Left forelimb (tissue), 1 donor: ENCODE data around the gene GRPEL2.

Experiments used
- DNase-seq: peaks from one replicate; pipeline ENCODE4 v3.0.0-alpha.2; 2018; ENCODE audit warnings: low spot score

Gene GRPEL2

DNA sequence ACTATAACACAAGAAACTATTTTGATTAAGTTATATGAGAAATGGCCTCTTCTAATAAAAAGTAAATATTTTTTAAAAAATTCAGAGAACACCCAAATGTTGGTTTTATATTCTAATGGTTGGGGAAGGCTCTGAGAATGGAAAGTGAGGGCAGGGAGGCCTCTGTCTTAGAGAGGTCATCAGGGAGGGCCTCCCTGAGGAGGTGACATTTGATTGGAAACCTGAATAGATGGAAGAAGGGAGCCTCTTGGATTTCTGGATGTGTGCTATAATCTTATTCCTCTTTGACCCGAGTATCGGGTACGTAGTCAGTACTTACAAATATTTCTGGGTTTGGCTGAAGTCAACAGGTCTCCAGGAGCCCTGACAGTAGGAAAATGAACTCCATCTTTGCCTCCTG, 26.1 kb upstream of the GRPEL2 start:
- no peak for DNase-seq

DNA sequence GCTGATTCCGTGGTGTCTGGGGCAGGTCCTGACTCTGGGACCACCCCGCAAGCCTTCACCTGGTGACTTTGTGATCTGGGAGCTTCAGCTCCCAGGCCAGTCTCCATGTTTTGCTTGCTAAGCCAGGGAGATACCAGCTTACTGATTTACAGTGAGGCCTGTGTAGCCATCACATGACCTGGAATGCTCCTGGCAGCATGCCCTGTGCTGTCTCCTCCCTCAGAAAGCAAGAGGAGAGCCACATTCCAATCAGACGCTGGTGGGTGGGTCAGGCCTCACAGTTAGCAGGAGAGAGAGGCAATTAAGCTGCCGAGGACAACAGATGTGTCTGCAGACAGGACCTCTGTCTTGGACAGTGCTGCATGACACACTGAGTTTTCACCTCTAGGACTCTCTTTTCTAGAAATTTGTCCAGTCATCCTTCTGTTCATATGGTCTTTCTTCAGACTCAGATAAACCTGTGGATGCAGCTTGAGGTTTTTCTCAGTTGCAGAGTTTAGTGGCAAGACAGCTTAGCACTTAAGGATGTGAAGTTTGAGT, 24.4 kb upstream of the GRPEL2 start:
- peak; percentile 80 for DNase-seq

DNA sequence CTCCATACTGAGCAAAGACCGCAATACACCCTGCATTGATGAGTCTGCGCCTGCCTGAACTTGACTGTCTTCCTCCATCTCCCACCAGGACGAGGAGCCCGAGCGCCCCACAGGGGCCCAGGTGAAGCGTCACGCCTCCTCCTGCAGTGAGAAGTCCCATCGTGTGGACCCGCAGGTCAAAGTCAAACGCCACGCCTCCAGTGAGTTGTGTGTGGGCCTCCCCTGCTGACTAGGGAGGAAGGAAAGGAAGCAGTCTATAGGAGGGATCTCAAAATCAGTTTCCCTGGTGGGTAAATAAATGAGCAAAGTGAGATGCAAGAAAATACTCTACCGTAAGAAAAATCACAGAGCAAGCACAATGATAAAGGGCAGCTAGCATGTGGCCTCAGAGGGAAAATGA, 22.8 kb upstream of the GRPEL2 start:
- no peak for DNase-seq

DNA sequence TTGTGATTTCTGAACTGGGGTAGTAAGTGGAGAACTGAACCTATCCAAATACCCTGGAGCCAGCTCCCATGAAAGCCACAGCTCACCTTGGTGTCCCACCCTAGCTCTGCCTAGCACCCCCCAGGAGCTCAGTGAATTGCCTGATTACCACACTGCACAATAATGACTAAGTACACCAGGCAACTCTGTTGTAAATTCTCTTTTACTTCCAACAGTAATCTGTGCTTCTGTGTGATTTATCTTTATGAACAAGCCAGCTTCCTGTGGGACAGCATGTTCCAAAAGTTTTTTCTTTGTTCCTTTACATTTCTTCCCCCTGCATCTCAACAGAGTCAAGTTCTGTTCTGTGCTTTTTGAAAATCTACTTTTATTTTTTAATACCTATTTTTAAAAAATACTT, 22.1 kb upstream of the GRPEL2 start:
- DNase-seq = no peak

DNA sequence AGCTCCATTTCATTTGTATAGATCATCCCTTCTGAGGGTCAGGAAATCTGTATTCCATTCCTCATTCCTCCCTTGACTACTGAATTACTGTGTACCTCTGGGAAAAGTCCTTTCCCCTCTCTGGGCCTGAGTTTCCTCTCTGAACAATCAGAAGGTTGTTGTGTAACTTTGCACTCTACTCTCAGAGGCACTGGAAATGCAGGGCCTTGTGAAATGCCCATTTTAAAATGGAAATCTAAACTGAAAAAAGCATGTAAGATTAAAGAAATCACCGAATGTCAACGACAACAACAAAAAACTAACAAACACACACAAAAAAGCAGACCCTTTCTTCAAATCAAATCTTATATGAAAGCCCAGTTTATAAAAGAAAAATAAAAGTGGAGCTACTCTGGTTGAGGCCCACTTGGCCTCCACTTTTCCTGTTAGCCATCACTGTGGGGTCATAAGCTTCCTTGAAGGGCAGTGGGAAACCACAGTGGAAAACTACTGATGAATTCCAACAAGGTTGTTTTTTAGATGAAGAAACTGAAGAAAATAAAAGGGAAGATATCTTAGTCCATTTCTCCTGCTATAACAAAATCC, 21.6 kb upstream of the GRPEL2 start:
- DNase-seq = no peak

DNA sequence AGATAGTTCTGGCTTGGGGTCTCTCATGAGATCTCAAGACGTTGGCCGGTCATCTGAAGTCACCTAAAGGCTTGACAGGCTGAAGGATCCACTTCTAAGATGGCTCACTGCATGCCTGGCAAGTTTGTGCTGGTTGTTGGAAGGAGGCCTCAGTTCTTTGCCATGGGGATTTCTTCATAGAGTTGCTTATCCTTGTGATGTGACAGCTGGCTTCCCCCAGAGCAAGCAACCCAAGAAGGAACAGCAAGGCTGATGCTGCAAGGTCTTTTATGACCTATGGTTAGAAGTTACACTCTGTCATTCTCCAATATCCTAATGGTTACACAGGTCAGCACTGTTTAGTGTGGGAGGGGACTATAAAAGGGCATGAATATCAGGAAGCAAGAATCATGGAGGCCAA, 20.7 kb upstream of the GRPEL2 start:
- DNase-seq = no peak

DNA sequence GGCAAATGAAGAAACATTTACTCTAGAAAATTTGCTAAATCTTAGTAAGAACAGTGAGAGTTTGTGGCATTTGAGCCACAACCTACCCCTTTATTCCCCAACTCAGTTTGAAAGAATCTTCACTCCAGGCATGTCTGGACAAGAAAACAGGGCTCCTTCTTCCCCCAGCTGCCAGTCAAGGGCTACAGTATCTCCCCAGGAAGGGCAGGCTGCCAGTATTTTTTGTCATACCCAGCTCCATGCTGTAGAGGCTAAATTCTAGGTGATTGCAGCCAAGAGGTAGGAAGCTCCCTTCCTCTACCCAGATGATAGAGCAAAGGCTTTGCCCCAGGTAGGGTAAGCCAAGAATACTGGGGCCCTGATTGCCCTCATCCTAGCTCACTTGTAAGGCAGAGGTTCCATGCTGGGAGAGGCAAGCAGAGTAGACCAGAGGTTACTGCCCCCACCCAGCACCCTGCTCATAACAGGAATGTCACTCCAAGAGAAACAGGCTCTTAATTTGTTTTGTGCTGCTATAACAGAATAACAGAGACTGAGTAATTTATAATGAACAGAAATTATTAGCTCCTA, 20.0 kb upstream of the GRPEL2 start:
- DNase-seq = no peak

DNA sequence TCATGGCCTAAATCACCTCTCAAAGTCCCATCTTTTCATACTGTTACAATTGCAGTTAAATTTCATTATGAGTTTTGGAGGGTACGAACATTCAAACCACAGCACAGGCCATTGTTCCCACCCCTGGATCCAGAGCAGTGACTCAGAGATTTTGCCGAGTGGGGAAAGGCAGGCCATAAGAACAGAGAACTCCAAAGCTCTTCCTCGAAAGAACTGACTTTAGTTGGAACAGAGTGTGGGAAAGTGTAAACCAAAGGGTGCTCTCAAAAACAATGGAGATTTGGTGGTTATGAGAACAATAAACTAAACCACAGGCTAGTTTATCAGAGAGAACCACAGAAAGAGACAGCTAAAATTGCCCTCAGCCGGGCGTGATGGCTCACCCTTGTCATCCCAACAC, 19.4 kb upstream of the GRPEL2 start:
- no peak for DNase-seq

DNA sequence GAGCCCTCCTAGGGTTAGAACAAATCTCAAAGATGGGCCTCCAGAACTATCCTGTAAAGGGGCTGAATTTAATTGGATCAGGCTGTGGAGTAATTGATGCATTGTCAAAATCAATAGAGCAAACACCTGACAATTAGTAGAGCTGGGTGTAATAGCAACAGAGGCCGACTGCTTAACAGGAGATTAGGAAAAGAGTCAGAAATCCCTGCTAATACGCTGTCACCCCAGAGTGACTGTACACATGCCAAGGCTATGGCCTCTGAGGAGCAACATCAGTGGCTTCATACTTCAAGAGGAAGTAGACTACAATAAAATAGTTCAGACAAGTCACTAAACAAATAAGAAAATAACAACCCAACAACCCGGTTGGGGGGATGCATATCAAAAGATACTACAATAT, 18.7 kb upstream of the GRPEL2 start:
- DNase-seq = no peak

DNA sequence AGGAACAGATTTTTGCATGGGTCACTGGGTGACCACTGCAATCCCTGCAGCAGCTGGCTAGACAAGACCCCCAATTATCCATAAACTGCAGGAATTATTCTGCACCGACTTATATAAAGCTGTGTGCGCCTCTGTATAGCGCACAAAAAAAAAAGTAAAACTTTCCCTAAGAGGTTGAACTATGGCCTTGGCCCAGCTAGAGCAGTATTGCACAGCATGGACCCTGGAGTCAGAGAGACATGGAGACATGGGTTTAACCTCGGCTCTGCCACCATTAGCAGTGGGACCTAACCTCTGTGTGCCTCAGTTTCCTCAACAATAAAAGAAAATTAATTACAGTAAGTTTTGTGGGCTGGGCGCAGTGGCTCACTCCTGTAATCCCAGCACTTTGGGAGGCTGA, 17.1 kb upstream of the GRPEL2 start:
- no peak for DNase-seq

DNA sequence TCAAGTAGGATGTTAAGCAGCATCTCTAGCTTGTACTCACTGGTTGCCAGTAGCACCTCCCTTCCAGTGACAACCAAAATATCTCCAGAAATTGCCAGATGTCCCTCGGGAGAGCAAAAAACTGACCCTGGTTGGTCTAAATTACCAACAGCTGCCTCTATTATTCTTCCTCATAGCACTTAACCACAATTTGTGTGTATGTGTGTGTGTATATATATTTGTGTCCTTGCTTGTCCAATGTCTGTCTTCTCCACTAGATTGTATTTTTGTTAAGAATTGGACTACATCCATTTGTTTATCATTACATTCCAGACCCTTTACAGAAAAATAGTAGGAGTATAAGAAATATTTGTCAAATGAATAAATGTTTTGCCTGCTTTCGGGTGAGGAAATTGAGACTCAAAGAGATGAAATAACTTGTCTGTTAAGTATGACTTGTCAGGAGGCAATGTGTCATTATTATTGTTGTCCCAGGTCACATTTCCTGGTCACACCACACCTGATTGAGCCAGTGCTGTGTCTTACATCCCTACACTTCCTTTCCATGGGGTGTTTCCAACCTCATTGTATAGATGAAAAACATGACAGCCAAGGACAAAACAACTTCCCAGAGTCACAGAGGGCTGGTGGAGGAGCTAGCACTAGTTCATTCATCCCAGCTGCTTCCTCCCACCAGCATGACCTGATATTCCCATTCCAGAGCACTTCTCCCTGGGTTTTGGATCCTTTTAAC, 11.4 kb upstream of the GRPEL2 start:
- DNase-seq = no peak

DNA sequence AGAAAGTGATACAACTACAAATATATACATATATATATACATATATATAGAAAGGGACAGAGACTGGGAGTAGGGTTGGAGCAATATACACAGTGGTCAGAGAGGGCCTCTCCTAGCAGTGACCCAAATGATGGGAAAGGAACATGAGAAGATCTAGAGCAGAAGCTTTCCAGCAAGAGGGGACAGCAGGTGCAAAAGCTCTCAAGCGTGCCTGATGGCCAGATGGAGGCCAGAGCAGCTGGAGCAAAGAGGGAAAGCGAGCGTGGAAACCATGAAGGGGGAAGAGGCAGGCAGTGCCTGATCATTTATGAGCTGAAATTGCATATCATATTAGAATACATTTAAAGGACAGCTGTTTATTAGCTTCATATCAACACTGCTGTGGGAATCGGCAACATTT, 7.6 kb upstream of the GRPEL2 start:
- DNase-seq = no peak

DNA sequence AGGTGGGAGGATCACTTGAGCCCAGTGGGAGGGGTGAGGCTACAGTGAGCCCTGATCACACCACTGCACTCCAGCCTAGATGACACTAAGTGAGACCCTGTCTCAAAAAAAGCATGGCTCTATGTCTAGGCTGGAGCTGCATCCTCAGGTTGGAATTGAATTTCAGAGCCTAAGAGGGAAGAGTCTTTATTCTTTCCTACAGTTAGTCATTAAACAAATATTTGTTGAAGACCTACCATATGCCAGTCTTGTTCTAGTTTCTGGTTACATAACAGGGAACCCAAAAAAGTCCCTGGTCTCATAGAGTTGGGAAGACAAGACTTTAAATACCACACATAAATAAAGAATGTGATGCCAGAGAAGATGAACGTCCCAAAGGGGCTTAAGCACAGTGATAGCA, 6.9 kb upstream of the GRPEL2 start:
- no peak for DNase-seq

DNA sequence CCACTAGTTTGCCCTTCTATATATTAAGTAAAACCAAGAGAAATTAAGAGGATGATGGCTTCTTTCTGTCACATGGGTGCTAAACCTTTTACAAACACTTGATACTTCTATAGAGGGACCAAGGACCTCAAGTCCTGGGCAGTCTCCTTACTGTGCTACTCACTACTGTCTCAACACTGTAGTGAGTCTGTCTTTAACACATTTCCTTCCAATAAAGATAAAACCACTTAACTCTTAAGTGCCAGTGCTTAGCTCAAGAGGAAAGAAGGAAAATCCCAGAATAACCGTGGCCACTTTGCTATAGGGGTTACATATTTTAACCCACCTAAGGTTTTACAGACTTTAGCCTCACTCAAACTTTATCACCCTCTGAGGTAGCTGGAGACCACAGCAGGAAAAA, 4.4 kb upstream of the GRPEL2 start:
- no peak for DNase-seq

DNA sequence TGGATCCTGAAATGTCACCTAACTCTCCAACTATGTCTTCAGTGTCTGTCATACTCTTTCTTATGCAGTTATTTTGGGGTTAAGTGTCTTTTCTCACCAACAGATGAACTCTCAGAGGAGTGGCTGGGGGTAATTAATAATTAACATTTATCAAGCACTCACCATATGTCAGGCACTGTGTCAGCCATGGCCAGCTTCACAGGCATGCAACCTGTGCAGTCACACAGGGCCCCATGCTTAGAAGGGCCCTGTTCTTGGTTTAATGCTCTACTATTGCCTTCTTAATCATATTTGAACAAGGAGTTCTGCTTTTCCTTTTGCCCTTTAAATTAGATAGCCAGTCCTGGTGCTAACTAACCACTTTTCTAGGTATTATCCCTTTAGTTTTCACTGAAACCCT, 3.4 kb upstream of the GRPEL2 start:
- DNase-seq = no peak

DNA sequence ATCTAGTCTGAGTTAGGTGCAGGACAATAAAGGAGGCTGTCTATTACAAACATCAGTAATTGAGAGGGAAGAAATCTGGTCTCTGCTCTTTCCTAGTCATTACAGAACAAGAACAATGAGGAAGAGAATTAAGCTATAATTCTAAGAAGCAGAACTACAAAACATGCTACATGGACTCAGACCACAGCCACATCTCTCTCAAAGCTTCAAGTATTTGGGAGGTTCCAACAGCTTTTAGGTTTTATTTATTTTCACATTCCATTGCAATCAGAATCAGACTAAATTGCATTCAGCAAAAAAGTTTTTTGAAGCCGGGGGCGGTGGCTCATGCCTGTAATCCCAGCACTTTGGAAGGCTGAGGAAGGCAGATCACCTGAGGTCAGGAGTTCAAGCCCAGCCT, 1.1 kb upstream of the GRPEL2 start:
- DNase-seq = no peak

DNA sequence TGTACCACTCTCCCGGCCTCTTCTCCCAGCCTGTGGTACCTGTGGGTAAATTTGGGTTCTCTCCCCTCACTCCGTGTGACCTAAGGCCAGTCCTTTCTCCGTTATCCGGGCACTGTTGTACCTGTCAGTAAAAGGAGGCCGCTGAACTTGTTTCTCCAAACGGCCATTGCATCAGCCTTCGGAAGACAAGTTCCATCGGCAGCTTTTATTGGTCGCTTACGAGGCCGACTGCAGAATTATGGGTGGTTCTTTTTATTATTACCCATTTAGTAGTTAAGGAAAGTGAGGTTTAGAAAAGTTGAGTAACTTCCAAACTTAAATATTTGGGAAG, 558 bp downstream of the GRPEL2 start:
- DNase-seq = no peak

DNA sequence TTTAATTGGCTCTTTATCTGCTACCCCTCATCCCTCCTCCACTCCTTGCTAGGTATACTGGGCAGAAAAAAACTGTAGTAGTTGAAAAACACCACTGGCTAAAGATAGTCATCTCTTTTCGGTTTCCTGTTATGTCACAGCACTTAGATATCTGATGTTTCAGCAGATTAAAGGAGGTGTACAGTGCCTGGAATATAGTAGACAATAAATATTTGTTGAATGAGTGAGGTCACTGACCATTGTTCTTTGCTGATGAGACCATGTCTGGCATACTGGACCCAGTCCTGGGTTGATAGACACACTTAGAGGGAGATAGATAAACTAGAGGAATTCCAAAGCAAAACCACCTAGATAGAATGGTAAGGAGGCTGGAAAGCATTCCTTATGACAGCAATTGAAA, 3.2 kb downstream of the GRPEL2 start:
- DNase-seq = no peak

DNA sequence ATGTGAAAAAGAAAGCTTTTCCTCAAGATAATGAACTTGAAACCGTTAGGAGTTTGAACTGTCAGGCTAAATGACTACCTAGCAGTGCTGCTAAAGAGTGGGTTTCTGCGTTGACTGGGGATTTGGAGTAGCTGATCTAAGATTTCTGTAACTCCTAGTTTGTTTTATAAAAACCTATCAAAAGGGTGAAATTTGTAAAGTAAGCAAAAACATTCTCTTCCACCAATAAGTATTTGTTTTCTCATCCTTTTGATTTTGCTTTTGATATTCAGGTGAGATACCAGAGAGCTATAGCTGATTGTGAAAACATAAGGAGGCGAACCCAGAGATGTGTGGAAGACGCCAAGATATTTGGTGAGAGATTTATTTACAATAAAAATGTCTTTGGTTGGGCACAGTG, 4.1 kb downstream of the GRPEL2 start:
- no peak for DNase-seq

DNA sequence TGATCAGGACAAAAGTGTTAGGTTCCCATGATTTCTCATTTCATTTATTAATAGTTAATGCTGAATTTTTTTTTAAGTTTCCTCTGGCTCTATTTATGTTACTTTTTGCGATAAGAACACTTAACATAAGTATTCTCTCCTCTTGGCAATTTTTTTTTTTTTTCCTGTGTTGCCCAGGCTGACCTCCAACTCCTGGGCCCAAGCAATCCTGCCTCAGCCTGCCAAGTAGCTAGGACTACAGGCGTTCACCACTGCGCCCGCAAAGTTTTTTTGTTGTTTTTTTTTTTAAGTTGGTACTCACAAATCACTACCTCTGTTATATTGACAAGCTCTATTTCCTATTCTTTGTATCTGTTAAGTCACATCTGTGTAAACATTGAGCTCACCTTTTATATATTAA, 6.9 kb downstream of the GRPEL2 start:
- no peak for DNase-seq

DNA sequence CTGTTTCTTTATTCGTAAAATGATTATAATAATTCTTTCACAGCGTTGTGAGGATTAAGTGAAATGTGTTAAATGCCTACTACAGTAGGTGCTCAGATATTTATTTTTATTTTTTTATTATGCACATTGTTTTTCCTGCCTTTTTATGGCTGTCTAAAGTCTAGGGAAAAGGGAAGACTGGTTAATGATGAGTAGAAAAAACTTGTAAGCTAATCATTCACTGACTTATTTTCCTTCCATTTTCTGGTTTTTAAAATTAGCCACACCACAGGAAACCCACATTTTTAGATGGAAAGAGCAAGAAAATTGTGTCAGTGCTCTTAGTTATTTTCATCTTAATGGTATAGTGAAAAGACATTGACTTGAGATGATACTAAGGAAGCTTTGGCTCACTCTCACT, 8.6 kb downstream of the GRPEL2 start:
- DNase-seq = no peak

DNA sequence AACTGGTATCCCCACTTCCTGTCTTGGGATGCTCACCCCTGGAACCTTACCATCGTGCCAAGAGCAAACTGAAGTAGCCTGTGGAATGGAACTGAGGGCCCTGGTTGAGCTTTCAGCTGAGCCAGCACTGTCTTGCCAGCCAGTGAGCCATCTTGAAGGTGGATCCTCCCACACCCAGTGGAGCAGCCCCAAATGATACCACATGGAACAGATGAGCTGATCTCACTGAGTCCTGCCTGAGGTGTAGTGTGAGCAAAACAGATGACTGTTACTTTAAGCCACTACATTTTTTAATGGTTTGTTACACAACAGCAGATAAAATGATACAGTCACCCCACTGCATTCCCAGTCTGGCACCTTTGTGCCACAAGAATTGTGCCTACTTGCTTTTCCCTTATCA, 10.4 kb downstream of the GRPEL2 start:
- DNase-seq = no peak

DNA sequence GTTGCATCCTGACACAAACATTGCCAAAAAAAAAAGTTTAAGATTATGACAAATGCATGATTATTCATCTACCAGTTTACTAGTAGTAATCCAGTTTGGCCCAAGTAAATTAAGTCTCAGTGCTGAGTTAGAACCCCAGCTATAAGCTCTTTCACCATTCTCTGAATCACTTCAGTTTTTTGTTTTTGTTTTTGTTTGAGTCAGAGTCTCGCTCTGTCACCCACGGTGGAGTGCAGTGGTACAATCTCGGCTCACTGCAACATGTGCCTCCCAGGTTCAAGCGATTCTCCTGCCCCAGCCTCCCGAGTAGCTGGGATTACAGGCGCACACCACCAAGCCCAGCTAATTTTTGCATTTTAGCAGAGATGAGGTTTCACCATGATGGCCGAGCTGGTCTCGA, 11.1 kb downstream of the GRPEL2 start:
- no peak for DNase-seq
